K562 (cell line): Measurements from ENCODE around the gene KIN. TPM values are rescaled to one million over a fixed set of nuclear protein-coding genes. Genes with fewer than 3 reads are reported as not detected.

ENCODE experiments used
- CXXC5 ChIP-seq: fragments of 250-450 bp; sonication (Bioruptor Pico); IDR thresholded peaks from 2 replicates; pipeline ENCODE4 v1.8.0; 2022; ENCODE audit warnings: inconsistent platforms, mild to moderate bottlenecking, moderate library complexity
- DEAF1 ChIP-seq: fragments of 450-650 bp; formaldehyde crosslinking; IDR thresholded peaks from 2 replicates; pipeline ENCODE4 v1.4.0; 2020; ENCODE audit warnings: mild to moderate bottlenecking, moderate library complexity
- ELK1 ChIP-seq: sonication (generic); formaldehyde crosslinking; IDR thresholded peaks from 2 replicates; pipeline ENCODE4 v1.8.1; 2022; ENCODE audit warnings: missing genetic modification reagents
- FOXP1 ChIP-seq: sonication (generic); formaldehyde crosslinking; IDR thresholded peaks from 2 replicates; pipeline ENCODE4 v1.8.0; 2022; ENCODE audit warnings: mild to moderate bottlenecking, missing genetic modification reagents
- GTF2A2 ChIP-seq: IDR thresholded peaks from 2 replicates; pipeline ENCODE4 v1.6.1; 2016; ENCODE audit warnings: mild to moderate bottlenecking, missing genetic modification characterization, missing compliant biosample characterization
- HNRNPK ChIP-seq: fragments of 200-400 bp; formaldehyde crosslinking; IDR thresholded peaks from one replicate; pipeline ENCODE4 v1.6.1; 2018; ENCODE audit warnings: mild to moderate bottlenecking, low read depth, low read length; ENCODE audit not compliant: poor library complexity, severe bottlenecking
- JUND ChIP-seq, 2 experiments: IDR thresholded peaks; 2 replicates in 1 of 2; 3 replicates in 1 of 2; pipeline ENCODE4 v1.6.1; 2011; ENCODE audit warnings: borderline replicate concordance in 2 of 2, low read depth in 2 of 2, low read length in 2 of 2, improper control_type of control experiment in 1 of 2, missing biosample characterization in 1 of 2, missing genetic modification characterization in 1 of 2, missing genetic modification reagents in 1 of 2
- MCM3 ChIP-seq: fragments of 450-650 bp; IDR thresholded peaks from 2 replicates; pipeline ENCODE4 v1.6.1; 2016
- NFIX ChIP-seq: fragments of 250-450 bp; sonication (Bioruptor Pico); IDR thresholded peaks from 2 replicates; pipeline ENCODE4 v1.4.0; 2020; ENCODE audit warnings: low read depth, mild to moderate bottlenecking, moderate library complexity
- PRMT5 ChIP-seq: sonication (generic); formaldehyde crosslinking; IDR thresholded peaks from 2 replicates; pipeline ENCODE4 v1.5.0; 2020; ENCODE audit warnings: missing genetic modification reagents
- PTRF ChIP-seq: fragments of 450-650 bp; IDR thresholded peaks from 2 replicates; pipeline ENCODE4 v1.6.1; 2016; ENCODE audit warnings: mild to moderate bottlenecking, missing genetic modification characterization, missing compliant biosample characterization
- RBM14 ChIP-seq: fragments of 200-400 bp; formaldehyde crosslinking; IDR thresholded peaks from 2 replicates; pipeline ENCODE4 v1.6.1; 2018; ENCODE audit warnings: low read depth, mild to moderate bottlenecking, low read length, moderate library complexity, borderline replicate concordance; ENCODE audit not compliant: insufficient read depth
- SNAPC5 ChIP-seq: fragments of 250-450 bp; sonication (Bioruptor Pico); IDR thresholded peaks from 2 replicates; pipeline ENCODE4 v1.8.0; 2021; ENCODE audit warnings: moderate library complexity, mild to moderate bottlenecking, inconsistent platforms
- XRCC3 ChIP-seq: fragments of 450-650 bp; IDR thresholded peaks from 2 replicates; pipeline ENCODE4 v1.6.1; 2017; ENCODE audit warnings: mild to moderate bottlenecking, moderate library complexity
- ZBTB7A ChIP-seq: IDR thresholded peaks from 2 replicates; pipeline ENCODE4 v1.6.1; 2011; ENCODE audit warnings: low read depth, mild to moderate bottlenecking, low read length, moderate library complexity, borderline replicate concordance; ENCODE audit not compliant: control insufficient read depth
- ZKSCAN3 ChIP-seq: fragments of 250-450 bp; sonication (Bioruptor Pico); IDR thresholded peaks from 2 replicates; pipeline ENCODE4 v1.4.0; 2020
- ZNF318 ChIP-seq, 2 experiments: fragments of 450-650 bp; IDR thresholded peaks; 2 replicates each; pipeline ENCODE4 v1.6.1; 2016; ENCODE audit warnings: mild to moderate bottlenecking in 2 of 2, borderline replicate concordance in 1 of 2, low read depth in 1 of 2, moderate library complexity in 1 of 2
- ZNF589 ChIP-seq: fragments of 200-800 bp; sonication (Bioruptor generic); IDR thresholded peaks from 2 replicates; pipeline ENCODE4 v1.6.1; 2016; ENCODE audit warnings: low read depth, missing genetic modification characterization, missing compliant biosample characterization
- polyA plus RNA-seq, 8 experiments: library from polyadenylated mRNA; depleted of rRNA in 4 of 8; stranded (reverse) in 5 of 8; unstranded in 3 of 8; fragments of >200 nt; fragmentation: Nextera tagmentation in 2 of 8; fragmentation: Illumina TruSeq in 1 of 8; extraction: Ambion mirVana in 2 of 8; extraction: Trizol in 1 of 8; gene quantifications; 2 replicates each; pipeline versions ENCODE4 v1.2.1 to v1.2.3, GENCODE V29; 2011 to 2014; ENCODE audit warnings: inconsistent platforms in 1 of 8, missing spikeins in 1 of 8
- total RNA-seq, 7 experiments: library from RNA; depleted of rRNA in 6 of 7; stranded (reverse); fragments of >200 nt in 6 of 7; fragmentation: Illumina TruSeq in 2 of 7; extraction: Trizol in 2 of 7; gene quantifications; 2 replicates each; pipeline versions ENCODE4 v1.2.1 to v1.2.3, GENCODE V29; 2011 to 2021; ENCODE audit warnings: low replicate concordance in 1 of 7

The KIN gene
- total and polyA plus RNA-seq, 9 of the 15 experiments (the other 6 are each of a cell fraction or from before 2014, with no cell fraction given): 11.7 to 35.6 (median 16.0) TPM

- TF ChIP-seq RBM14 (no peak), ZNF318 (IDR thresholded peaks at IDR 0.05; ENCODE audit: borderline replicate concordance in 1 of 2, low read depth in 1 of 2) (no peak), XRCC3 (no peak), FOXP1 (no peak), DEAF1 (CRISPR knock-in tag) (no peak), SNAPC5 (CRISPR knock-in tag) (no peak), ZKSCAN3 (no peak), JUND (IDR thresholded peaks at IDR 0.05; ENCODE audit: borderline replicate concordance, low read depth, low read length) (peak; percentile 49; the same call in 1 of the 2 replicates), JUND (tag; IDR thresholded peaks at IDR 0.05; ENCODE audit: borderline replicate concordance, low read depth, low read length) (no peak; the same call in 2 of the 3 replicates), MCM3 (no peak), CXXC5 (CRISPR knock-in tag) (peak; percentile 64), PTRF (no peak), ZBTB7A (no peak), HNRNPK (no peak), ZNF589 (CRISPR knock-in tag) (no peak), PRMT5 (CRISPR knock-in tag) (no peak), NFIX (CRISPR knock-in tag) (no peak), ELK1 (CRISPR knock-in tag) (no peak), GTF2A2 (no peak)
These were observed 23.9 kb downstream of the KIN start (continued) for GRCh38 chr10:7763929-7764328.
